Rectal smooth muscle tissue (tissue), 1 donor: Measurements from ENCODE around the gene TTLL3.

Experiments
- H3K27ac ChIP-seq: one replicate; pipeline ENCODE4 v1.7.0; 2013; ENCODE audit warnings: low read depth, low read length, inconsistent platforms
- H3K27me3 ChIP-seq: one replicate; pipeline ENCODE4 v1.7.0; 2013; ENCODE audit warnings: low read length; ENCODE audit not compliant: control insufficient read depth, insufficient read depth
- H3K36me3 ChIP-seq: one replicate; pipeline ENCODE4 v1.7.0; 2013; ENCODE audit warnings: low read length; ENCODE audit not compliant: control insufficient read depth, insufficient read depth
- H3K4me1 ChIP-seq: one replicate; pipeline ENCODE4 v1.7.0; 2013; ENCODE audit warnings: low read length; ENCODE audit not compliant: control insufficient read depth, insufficient read depth
- H3K4me3 ChIP-seq: one replicate; pipeline ENCODE4 v1.7.0; 2013; ENCODE audit warnings: low read length
- H3K9ac ChIP-seq: one replicate; pipeline ENCODE4 v1.7.0; 2013; ENCODE audit warnings: low read length

Gene TTLL3

GRCh38 chr3:9797196-9797945 is 12.7 kb upstream of the TTLL3 start:
- Histone ChIP-seq H3K36me3 (peaks cover 32% of the 10 kb centered on the region), H3K27ac (no peak overlapping the region), H3K9ac (no peak overlapping the region), H3K4me1 (peaks cover 10% of the 10 kb centered on the region), H3K27me3 (no peaks in the 10 kb centered on the region), H3K4me3 (no peak overlapping the region)

- Histone ChIP-seq H3K9ac (no peak overlapping the region), H3K4me1 (no peaks in the 10 kb centered on the region), H3K27ac (no peak overlapping the region), H3K27me3 (no peaks in the 10 kb centered on the region), H3K36me3 (peaks cover 54% of the 10 kb centered on the region), H3K4me3 (no peak overlapping the region)
Measured at GRCh38 chr3:9800529-9800928, 9.5 kb upstream of the TTLL3 start.

- Histone ChIP-seq H3K4me1 (no peaks in the 10 kb centered on the region), H3K36me3 (peaks cover 58% of the 10 kb centered on the region), H3K4me3 (no peak overlapping the region), H3K27ac (no peak overlapping the region), H3K9ac (no peak overlapping the region), H3K27me3 (no peaks in the 10 kb centered on the region)
Measured at GRCh38 chr3:9803494-9803893, 6.6 kb upstream of the TTLL3 start.

- Histone ChIP-seq H3K4me1 (no peaks in the 10 kb centered on the region), H3K4me3 (no peak overlapping the region), H3K27me3 (no peaks in the 10 kb centered on the region), H3K27ac (no peak overlapping the region), H3K36me3 (peaks cover 51% of the 10 kb centered on the region), H3K9ac (no peak overlapping the region)
Measured at GRCh38 chr3:9804996-9805395, 5.1 kb upstream of the TTLL3 start.

- Histone ChIP-seq H3K36me3 (peaks cover 42% of the 10 kb centered on the region), H3K27ac (no peak overlapping the region)
Measured at GRCh38 chr3:9806137-9806536, 3.9 kb upstream of the TTLL3 start.

GRCh38 chr3:9806688-9807589 is 3.1 kb upstream of the TTLL3 start:
- H3K27ac ChIP-seq = no peak overlapping the region
- H3K4me1 ChIP-seq = no peaks in the 10 kb centered on the region
- no peak overlapping the region for H3K9ac ChIP-seq
- H3K27me3 ChIP-seq = no peaks in the 10 kb centered on the region
- H3K36me3 ChIP-seq = peaks cover 36% of the 10 kb centered on the region
- no peak overlapping the region for H3K4me3 ChIP-seq

More at GRCh38 chr3:9806137-9806536, 3.9 kb upstream of the TTLL3 start:
- Histone ChIP-seq H3K4me3 (no peak overlapping the region), H3K9ac (no peak overlapping the region), H3K27me3 (no peaks in the 10 kb centered on the region), H3K4me1 (no peaks in the 10 kb centered on the region)

- H3K9ac ChIP-seq = no peak overlapping the region
- no peaks in the 10 kb centered on the region for H3K4me1 ChIP-seq
- peaks cover 36% of the 10 kb centered on the region for H3K36me3 ChIP-seq
- H3K27me3 ChIP-seq = no peaks in the 10 kb centered on the region
- no peak overlapping the region for H3K27ac ChIP-seq
- H3K4me3 ChIP-seq = no peak overlapping the region
Measured at GRCh38 chr3:9807981-9808344, 2.1 kb upstream of the TTLL3 start.

GRCh38 chr3:9808345-9809037 is 1.6 kb upstream of the TTLL3 start:
- H3K9ac ChIP-seq = no peak overlapping the region
- no peak overlapping the region for H3K4me3 ChIP-seq
- peak overlapping the region; percentile 90 for H3K27ac ChIP-seq
- H3K4me1 ChIP-seq = no peaks in the 10 kb centered on the region
- H3K36me3 ChIP-seq = peaks cover 32% of the 10 kb centered on the region
- H3K27me3 ChIP-seq = no peaks in the 10 kb centered on the region

GRCh38 chr3:9809239-9809614 is 835 bp upstream of the TTLL3 start:
- peak overlapping the region; percentile 85 for H3K4me3 ChIP-seq
- peaks cover 24% of the 10 kb centered on the region for H3K36me3 ChIP-seq

GRCh38 chr3:9810433-9810770 is 340 bp downstream of the TTLL3 start:
- Histone ChIP-seq H3K27ac (peak overlapping the region; percentile 90), H3K9ac (peak overlapping the region; percentile 71), H3K27me3 (no peaks in the 10 kb centered on the region), H3K4me3 (peak overlapping the region; percentile 85), H3K4me1 (no peaks in the 10 kb centered on the region), H3K36me3 (peaks cover 15% of the 10 kb centered on the region)

More at GRCh38 chr3:9809239-9809614, 835 bp upstream of the TTLL3 start:
- no peaks in the 10 kb centered on the region for H3K27me3 ChIP-seq
- no peaks in the 10 kb centered on the region for H3K4me1 ChIP-seq
- peak overlapping the region; percentile 90 for H3K27ac ChIP-seq
- H3K9ac ChIP-seq = peak overlapping the region; percentile 3

- peak overlapping the region; percentile 90 for H3K27ac ChIP-seq
- peak overlapping the region; percentile 71 for H3K9ac ChIP-seq
Measured at GRCh38 chr3:9810846-9811245, 784 bp downstream of the TTLL3 start.

GRCh38 chr3:9812870-9813483 is 2.9 kb downstream of the TTLL3 start:
- Histone ChIP-seq H3K9ac (no peak overlapping the region), H3K36me3 (no peaks in the 10 kb centered on the region), H3K27me3 (no peaks in the 10 kb centered on the region), H3K27ac (no peak overlapping the region), H3K4me1 (no peaks in the 10 kb centered on the region), H3K4me3 (no peak overlapping the region)

More at GRCh38 chr3:9810846-9811245, 784 bp downstream of the TTLL3 start:
- Histone ChIP-seq H3K4me3 (peak overlapping the region; percentile 85), H3K36me3 (peaks cover 11% of the 10 kb centered on the region), H3K27me3 (no peaks in the 10 kb centered on the region), H3K4me1 (no peaks in the 10 kb centered on the region)
